NB4 (cell line): Measurements from ENCODE around the gene RGSL1.

Experiments used
- CTCF ChIP-seq: IDR thresholded peaks from one replicate; pipeline ENCODE4 v1.5.1; 2012; ENCODE audit warnings: low read depth, low read length
- POLR2A ChIP-seq: IDR thresholded peaks from 2 replicates; pipeline ENCODE4 v1.6.1; 2011; ENCODE audit warnings: mild to moderate bottlenecking; ENCODE audit not compliant: insufficient read length; ENCODE audit errors: extremely low read depth

- TF ChIP-seq POLR2A, result no peak
- no peak for TF ChIP-seq CTCF
Observed at GRCh38 chr1:182493063-182493462, 43.1 kb downstream of the RGSL1 start.
